SU-DHL-6 (cell line): ENCODE measurements around the gene COL23A1.

ENCODE experiments used
- CTCF ChIP-seq: fragments of 200-600 bp; sonication (generic); IDR thresholded peaks from one replicate; pipeline ENCODE4 v1.5.1; 2017; ENCODE audit warnings: antibody characterized with exemption, mild to moderate bottlenecking, low read length, moderate library complexity; ENCODE audit not compliant: insufficient read depth, poor library complexity, severe bottlenecking
- EZH2phosphoT487 ChIP-seq: fragments of 200-600 bp; sonication (generic), shearing (Covaris generic); conservative IDR thresholded peaks from 2 replicates; pipeline ENCODE4 v1.6.1; 2018; ENCODE audit warnings: mild to moderate bottlenecking, antibody characterized with exemption, low read length, moderate library complexity, mixed read lengths

- TF ChIP-seq CTCF (no peak), EZH2phosphoT487 (no peak)
These were observed 40.3 kb upstream of the COL23A1 start for GRCh38 chr5:178630475-178630930.
